Stimulated activated naive CD8-positive, alpha-beta T cell treated with anti-CD3 and anti-CD28 coated beads, Interleukin-15, Interleukin-2, amounts not matched to agents 100 ng/mL and 50 ng/mL, for 24 hours (primary cell): Measurements from ENCODE around the gene FAM180B.

Experiments used
- H3K27ac Mint-ChIP-seq: one replicate; pipeline ENCODE4 v1.8.0; 2021; ENCODE audit warnings: mild to moderate bottlenecking, mixed read lengths
- H3K27me3 Mint-ChIP-seq: one replicate; pipeline ENCODE4 v1.8.0; 2021; ENCODE audit warnings: mixed read lengths
- H3K36me3 Mint-ChIP-seq: one replicate; pipeline ENCODE4 v1.8.0; 2021; ENCODE audit warnings: low read depth, mixed read lengths
- H3K4me1 Mint-ChIP-seq: one replicate; pipeline ENCODE4 v1.8.0; 2021; ENCODE audit warnings: low read depth, mixed read lengths
- H3K4me3 Mint-ChIP-seq: one replicate; pipeline ENCODE4 v1.8.0; 2021; ENCODE audit warnings: mild to moderate bottlenecking, mixed read lengths
- H3K9me3 Mint-ChIP-seq: one replicate; pipeline ENCODE4 v1.8.0; 2021; ENCODE audit warnings: mixed read lengths

FAM180B gene

DNA sequence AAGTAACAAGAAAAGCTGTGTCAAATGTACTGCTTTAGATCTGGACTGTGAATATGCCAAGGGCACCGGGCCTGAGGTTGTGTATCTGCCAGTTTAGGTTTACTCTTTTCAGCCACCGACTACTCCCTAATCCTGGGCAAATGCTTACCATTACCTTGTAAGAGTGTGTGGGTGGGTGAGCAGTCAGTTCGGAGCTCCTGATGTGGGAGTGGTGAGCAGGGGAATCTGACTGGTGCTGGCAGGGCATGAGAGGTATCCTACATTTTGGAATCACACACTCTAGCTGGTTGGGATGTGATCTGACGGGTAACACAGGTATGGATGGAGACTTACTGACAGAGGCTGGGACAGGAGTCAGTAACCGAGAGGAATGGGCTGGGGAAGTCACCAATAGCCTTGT is 2.6 kb upstream of the FAM180B start:
- Mint-ChIP-seq H3K27ac (no peak overlapping the region), H3K4me1 (peaks cover 22% of the 10 kb centered on the region), H3K36me3 (peaks cover 50% of the 10 kb centered on the region), H3K9me3 (no peaks in the 10 kb centered on the region), H3K27me3 (no peaks in the 10 kb centered on the region), H3K4me3 (no peak overlapping the region)

GRCh38 chr11:47587039-47587716 is 700 bp downstream of the FAM180B start:
- Mint-ChIP-seq H3K27me3 (peaks cover 6% of the 10 kb centered on the region), H3K9me3 (no peaks in the 10 kb centered on the region), H3K27ac (no peak overlapping the region), H3K36me3 (peaks cover 24% of the 10 kb centered on the region), H3K4me1 (peaks cover 4% of the 10 kb centered on the region), H3K4me3 (no peak overlapping the region)

DNA sequence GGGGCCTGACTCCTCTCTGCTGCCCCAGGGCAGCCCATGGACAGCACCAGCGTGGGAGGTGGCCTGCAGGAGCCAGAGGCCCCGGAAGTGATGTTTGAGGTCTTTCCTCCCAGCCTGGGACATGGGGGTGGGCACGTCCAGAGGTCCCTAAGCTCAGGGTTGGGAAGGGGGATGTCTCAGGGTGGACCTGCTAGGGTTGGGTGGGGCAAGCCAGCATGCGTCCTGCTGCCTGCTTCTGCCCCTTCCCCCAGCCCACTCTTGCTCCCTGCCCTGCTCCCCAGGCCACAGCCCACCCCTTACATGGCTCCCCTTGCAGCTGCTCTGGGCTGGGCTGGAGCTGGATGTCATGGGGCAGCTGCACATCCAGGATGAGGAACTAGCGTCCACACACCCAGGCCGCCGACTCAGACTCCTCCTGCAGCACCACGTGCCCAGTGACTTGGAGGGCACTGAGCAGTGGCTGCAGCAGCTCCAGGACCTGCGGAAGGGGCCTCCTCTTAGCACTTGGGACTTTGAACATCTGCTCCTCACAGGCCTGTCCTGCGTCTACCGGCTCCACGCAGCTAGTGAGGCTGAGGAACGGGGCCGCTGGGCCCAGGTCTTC is 1.3 kb downstream of the FAM180B start:
- Mint-ChIP-seq H3K36me3 (peaks cover 18% of the 10 kb centered on the region), H3K27me3 (peaks cover 12% of the 10 kb centered on the region), H3K4me3 (no peak overlapping the region), H3K4me1 (peaks cover 4% of the 10 kb centered on the region), H3K27ac (no peak overlapping the region), H3K9me3 (no peaks in the 10 kb centered on the region)

DNA sequence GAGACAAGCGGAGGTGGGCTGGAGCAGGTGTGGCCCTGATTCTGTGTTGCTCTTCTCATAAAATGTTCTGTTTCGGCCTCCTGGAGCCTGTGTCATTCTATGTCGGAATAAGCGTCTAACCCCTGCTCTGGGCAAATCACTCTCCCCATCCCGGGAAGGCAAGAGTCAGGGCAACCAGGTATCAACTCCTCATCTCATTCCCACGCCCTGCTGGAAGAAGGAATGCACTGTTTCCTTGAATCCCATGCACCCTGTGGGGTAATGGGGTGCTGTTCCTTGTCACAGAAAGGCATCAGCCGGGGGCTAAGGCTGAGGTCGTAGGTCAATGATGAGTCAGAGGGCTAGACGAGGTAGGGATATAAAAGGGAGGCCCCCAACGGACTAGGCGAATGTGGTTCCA is 2.6 kb downstream of the FAM180B start:
- H3K36me3 Mint-ChIP-seq: peaks cover 5% of the 10 kb centered on the region

DNA sequence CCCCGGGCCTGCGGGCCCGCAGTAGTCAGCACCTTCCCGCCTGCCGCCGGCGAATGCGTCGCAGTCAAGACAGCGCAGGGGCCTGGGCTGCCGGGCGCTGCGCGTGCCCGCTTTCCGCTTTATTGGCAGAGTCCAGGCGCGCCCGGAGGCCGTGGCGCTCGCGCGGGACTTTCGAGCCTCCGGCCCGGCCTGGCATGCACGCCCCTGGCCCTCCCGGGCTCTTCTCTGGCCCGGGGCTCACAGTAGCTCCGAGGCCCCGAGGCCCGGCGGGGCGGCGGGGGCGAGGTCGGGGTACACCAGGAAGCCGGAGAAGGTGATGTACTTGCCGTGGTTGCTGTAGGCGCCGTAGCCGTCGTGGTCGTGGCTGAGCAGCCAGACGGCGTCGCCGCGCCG is 3.1 kb downstream of the FAM180B start:
- H3K4me1 Mint-ChIP-seq: peaks cover 11% of the 10 kb centered on the region
- H3K4me3 Mint-ChIP-seq: no peak overlapping the region
- H3K27ac Mint-ChIP-seq: no peak overlapping the region
- peaks cover 27% of the 10 kb centered on the region for H3K27me3 Mint-ChIP-seq
- no peaks in the 10 kb centered on the region for H3K9me3 Mint-ChIP-seq
- peaks cover under 1% of the 10 kb centered on the region for H3K36me3 Mint-ChIP-seq

More for the DNA sequence above, 2.6 kb downstream of the FAM180B start:
- no peak overlapping the region for H3K27ac Mint-ChIP-seq
- H3K4me1 Mint-ChIP-seq: peaks cover 11% of the 10 kb centered on the region
- H3K9me3 Mint-ChIP-seq: no peaks in the 10 kb centered on the region
- H3K4me3 Mint-ChIP-seq: no peak overlapping the region
- peaks cover 24% of the 10 kb centered on the region for H3K27me3 Mint-ChIP-seq

DNA sequence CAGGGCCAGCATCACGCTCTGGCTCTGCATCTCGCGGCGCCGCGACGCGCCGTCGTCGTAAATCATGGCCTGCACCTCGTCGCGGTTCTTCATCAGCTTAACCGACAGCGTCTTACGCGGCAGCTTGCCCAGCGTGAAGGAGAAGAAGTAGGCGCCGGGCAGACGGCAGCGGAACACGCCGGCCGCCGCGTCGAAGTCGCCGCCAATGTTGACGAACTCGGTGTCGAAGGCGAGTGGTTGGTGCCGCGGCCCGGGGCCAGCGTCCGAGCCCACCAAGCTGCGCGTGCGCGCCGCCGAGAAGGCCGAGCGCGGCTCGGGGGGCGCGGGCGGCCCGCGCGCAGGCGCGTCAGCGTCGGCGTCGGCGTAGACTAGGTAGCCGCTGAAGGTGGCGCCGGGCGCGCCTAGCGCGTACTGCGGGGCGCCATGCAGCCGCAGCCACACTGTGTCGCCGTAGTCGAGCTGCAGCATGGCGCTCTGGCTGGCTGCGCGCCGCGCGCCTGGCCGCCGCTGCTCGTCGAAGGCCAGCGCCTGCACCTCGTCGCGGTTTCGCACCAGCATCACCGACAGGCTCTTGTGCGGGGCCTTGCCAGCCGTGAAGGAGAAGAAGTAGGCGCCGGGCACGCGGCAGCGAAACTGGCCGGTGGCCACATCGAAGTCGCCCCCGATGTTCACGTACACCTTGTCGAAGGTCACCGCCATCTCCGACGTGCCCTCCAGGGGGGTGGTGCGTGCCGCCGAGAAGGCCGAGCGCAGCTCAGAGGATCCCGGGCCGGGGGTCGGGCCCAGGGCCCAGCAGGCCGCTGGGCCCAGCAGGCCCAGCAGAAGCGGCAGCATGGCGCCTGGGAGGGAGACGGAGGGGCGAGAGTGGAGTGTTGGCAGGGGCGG is 3.7 kb downstream of the FAM180B start:
- Mint-ChIP-seq H3K27me3 (peaks cover 33% of the 10 kb centered on the region), H3K27ac (no peak overlapping the region), H3K9me3 (no peaks in the 10 kb centered on the region), H3K36me3 (no peaks in the 10 kb centered on the region), H3K4me3 (no peak overlapping the region), H3K4me1 (peaks cover 11% of the 10 kb centered on the region)

DNA sequence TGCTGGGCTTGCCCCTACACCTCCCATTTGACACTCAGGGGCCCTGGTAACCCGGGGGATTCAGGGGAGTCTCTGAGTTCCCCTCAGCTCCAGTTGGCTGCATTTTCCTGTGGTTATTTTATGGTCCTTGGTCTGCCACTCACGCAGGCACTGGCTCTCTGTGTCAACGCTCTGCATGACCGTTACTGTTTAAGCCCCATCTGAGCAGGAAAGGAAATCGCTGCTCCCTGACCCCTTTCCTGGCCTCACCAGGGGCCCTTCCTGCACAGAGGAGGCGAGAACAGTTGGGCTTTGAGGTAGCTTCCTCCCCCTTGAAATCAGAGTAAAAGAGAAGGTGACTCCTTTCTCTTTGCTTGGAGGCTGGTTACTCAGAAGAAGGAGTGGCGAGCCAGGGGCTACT is 5.3 kb downstream of the FAM180B start:
- Mint-ChIP-seq H3K9me3 (no peaks in the 10 kb centered on the region), H3K4me3 (no peak overlapping the region), H3K36me3 (no peaks in the 10 kb centered on the region), H3K27ac (no peak overlapping the region), H3K27me3 (peaks cover 41% of the 10 kb centered on the region), H3K4me1 (peaks cover 11% of the 10 kb centered on the region)

DNA sequence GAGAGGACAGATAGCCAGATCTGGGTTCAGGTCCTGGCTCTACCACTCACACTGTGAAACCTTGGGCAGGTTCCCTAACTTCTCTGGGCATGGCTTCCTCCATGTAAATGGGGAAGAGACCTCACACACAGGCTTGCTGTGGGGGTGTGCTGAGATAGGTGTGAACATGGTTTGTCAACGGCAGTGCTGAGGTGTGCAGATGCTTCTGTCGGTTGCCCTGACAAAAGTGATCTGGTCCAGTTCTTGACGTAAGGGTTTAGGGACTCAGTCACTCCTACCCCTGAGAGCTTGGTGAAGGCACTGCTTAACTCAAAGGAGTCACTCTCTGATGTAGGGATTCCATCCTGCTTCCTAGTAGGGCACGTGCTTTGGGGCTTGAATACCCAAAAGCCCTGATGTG is 5.8 kb downstream of the FAM180B start:
- Mint-ChIP-seq H3K36me3 (no peaks in the 10 kb centered on the region), H3K27ac (no peak overlapping the region), H3K4me3 (no peak overlapping the region), H3K9me3 (no peaks in the 10 kb centered on the region), H3K27me3 (peaks cover 41% of the 10 kb centered on the region), H3K4me1 (peaks cover 11% of the 10 kb centered on the region)

DNA sequence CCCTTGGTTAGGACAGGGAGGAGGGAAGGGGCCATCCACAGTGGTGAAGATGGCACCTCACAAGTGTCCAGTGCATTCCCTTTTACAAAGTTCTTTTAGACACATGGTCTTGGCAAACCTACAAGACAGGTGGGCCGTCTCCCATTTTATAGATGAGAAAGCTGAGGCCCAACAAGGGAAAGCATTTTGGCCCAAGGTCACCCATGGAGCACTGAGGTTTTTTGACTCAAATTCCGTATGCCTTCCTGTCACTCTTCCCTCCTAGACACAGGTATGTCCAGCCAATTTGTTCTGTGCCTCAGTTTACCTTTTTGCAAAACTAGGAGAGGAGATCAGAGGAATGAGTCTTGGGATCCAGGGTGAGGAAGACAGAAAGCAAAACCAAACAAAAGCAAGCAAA is 6.5 kb downstream of the FAM180B start:
- H3K27ac Mint-ChIP-seq: no peak overlapping the region
- no peak overlapping the region for H3K4me3 Mint-ChIP-seq
- H3K27me3 Mint-ChIP-seq: peaks cover 41% of the 10 kb centered on the region
- peaks cover 11% of the 10 kb centered on the region for H3K4me1 Mint-ChIP-seq
- no peaks in the 10 kb centered on the region for H3K36me3 Mint-ChIP-seq
- no peaks in the 10 kb centered on the region for H3K9me3 Mint-ChIP-seq

DNA sequence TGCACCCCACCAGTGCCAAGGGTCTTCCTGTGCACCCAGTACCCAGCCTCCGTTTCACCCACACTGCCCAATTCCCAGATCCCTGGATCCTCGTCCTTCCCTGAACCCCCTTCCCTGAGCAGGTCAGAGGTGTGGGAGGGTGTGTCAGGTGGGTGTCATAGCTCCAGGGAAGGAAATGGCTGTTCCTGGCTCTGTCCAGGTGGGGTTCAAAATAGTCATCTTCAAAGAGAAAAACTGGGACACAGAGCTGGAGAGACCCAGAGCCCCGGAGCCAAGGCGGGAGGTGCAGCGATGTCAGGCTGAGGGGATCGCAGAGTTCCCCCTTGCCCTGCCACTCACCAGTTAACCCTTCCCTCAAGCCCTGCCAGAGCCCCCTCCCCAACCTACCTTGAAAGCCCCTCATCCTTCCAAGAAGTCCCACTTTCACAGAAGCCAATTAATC is 7.0 kb downstream of the FAM180B start:
- no peak overlapping the region for H3K27ac Mint-ChIP-seq

GRCh38 chr11:47593934-47594855 is 7.7 kb downstream of the FAM180B start, which contains the start of gene C1QTNF4:
Gene C1QTNF4 (minus strand): TSS chr11:47594411. CDS start chr11:47590810, 3,601 bp downstream.
- Mint-ChIP-seq H3K36me3 (no peaks in the 10 kb centered on the region), H3K27ac (no peak within 1 kb of the TSS), H3K4me3 (no peak within 1 kb of the TSS), H3K9me3 (no peaks in the 10 kb centered on the region), H3K4me1 (peaks cover 11% of the 10 kb centered on the region), H3K27me3 (peaks cover 41% of the 10 kb centered on the region)

More for the DNA sequence above, 7.0 kb downstream of the FAM180B start:
- Mint-ChIP-seq H3K27me3 (peaks cover 41% of the 10 kb centered on the region), H3K36me3 (no peaks in the 10 kb centered on the region), H3K4me3 (no peak overlapping the region), H3K4me1 (peaks cover 11% of the 10 kb centered on the region), H3K9me3 (no peaks in the 10 kb centered on the region)

DNA sequence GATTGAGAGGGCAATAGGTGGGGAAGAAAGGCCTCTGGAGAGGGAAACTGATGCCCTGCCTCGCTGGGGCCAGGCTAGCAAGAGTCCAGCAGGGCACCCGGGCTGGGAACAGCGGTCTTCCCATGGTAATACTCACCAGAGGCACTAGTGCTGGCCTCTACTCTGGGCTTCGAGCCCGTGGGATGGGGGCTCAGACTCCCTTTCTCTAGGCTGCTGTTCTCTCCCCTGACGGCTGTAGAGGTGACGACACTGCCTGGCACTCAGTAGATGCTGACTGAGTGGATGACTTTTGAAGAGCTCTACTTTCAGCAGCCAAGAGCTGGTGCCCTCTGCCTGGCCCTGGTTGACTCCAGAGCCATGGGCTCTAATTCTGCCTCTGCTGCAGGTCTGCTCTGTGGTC is 8.6 kb downstream of the FAM180B start:
- H3K4me3 Mint-ChIP-seq: no peak overlapping the region
- H3K27ac Mint-ChIP-seq: no peak overlapping the region
- no peaks in the 10 kb centered on the region for H3K36me3 Mint-ChIP-seq
- H3K4me1 Mint-ChIP-seq: peaks cover 11% of the 10 kb centered on the region
- peaks cover 41% of the 10 kb centered on the region for H3K27me3 Mint-ChIP-seq
- H3K9me3 Mint-ChIP-seq: no peaks in the 10 kb centered on the region

GRCh38 chr11:47595967-47596366 is 9.5 kb downstream of the FAM180B start:
- Mint-ChIP-seq H3K36me3 (no peaks in the 10 kb centered on the region), H3K9me3 (no peaks in the 10 kb centered on the region), H3K27me3 (peaks cover 41% of the 10 kb centered on the region), H3K4me3 (no peak overlapping the region), H3K27ac (no peak overlapping the region), H3K4me1 (peaks cover 11% of the 10 kb centered on the region)

DNA sequence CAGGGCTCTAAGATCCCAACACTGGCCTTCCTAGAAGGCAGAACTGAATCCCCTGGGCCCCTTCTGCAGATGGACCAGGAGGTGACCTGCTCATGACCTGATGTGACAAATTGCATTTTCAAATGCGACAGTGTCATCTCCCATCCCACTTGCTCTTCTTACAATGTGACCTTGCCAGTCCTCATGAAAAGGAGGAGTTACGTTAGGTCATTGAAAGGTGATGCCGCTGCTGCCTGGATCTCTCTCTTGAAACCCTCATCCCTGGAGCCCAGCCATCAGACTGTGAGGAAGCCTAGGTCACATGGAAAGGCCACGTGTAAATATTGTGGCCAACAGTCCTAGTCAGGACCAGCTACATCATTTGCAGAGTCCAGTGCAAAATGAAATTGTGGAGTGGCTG is 13.4 kb downstream of the FAM180B start:
- no peak overlapping the region for H3K27ac Mint-ChIP-seq
- H3K27me3 Mint-ChIP-seq: peaks cover 11% of the 10 kb centered on the region
- no peaks in the 10 kb centered on the region for H3K9me3 Mint-ChIP-seq
- H3K4me1 Mint-ChIP-seq: no peaks in the 10 kb centered on the region
- no peak overlapping the region for H3K4me3 Mint-ChIP-seq
- no peaks in the 10 kb centered on the region for H3K36me3 Mint-ChIP-seq
